DMS114 treated with DMSO at 0.1 percent for 48 hours (cell line): ENCODE measurements around the gene ATP2A3.
"Not testable (repeated sequence)": the region's sequence is repeated elsewhere in the genome, so short reads cannot be mapped to it uniquely, and the experiment has no call there.

Experiments
- DNase-seq: peaks from one replicate; lab custom pipeline; 2025; ENCODE audit not compliant: unreplicated experiment; lab: John Stamatoyannopoulos, UW

The ATP2A3 gene

GRCh38 chr17:3991699-3992098 lies 27.5 kb upstream of the ATP2A3 start:
- DNase-seq, result not testable (repeated sequence)

- DNase-seq, result no peak
Measured at GRCh38 chr17:3990386-3991127, 26.3 kb upstream of the ATP2A3 start.

- no peak for DNase-seq
Measured at GRCh38 chr17:3989041-3989886, 25.0 kb upstream of the ATP2A3 start.

GRCh38 chr17:3988297-3989040 lies 24.2 kb upstream of the ATP2A3 start:
- no peak for DNase-seq

- DNase-seq, result no peak
Measured at GRCh38 chr17:3986939-3987335, 22.7 kb upstream of the ATP2A3 start.

- no peak for DNase-seq
Measured at GRCh38 chr17:3986270-3986938, 22.2 kb upstream of the ATP2A3 start.

GRCh38 chr17:3985846-3986245 lies 21.6 kb upstream of the ATP2A3 start:
- no peak for DNase-seq

GRCh38 chr17:3983606-3984484 lies 19.6 kb upstream of the ATP2A3 start:
- DNase-seq, result no peak

GRCh38 chr17:3982541-3983017 lies 18.3 kb upstream of the ATP2A3 start:
- no peak for DNase-seq

GRCh38 chr17:3982113-3982512 lies 17.9 kb upstream of the ATP2A3 start:
- no peak for DNase-seq

- no peak for DNase-seq
Measured at GRCh38 chr17:3981455-3981854, 17.2 kb upstream of the ATP2A3 start.

GRCh38 chr17:3980381-3981014 lies 16.3 kb upstream of the ATP2A3 start:
- DNase-seq, result no peak

- DNase-seq, result no peak
Measured at GRCh38 chr17:3979290-3979611, 15.0 kb upstream of the ATP2A3 start.

GRCh38 chr17:3978421-3979289 lies 14.4 kb upstream of the ATP2A3 start:
- no peak for DNase-seq

- DNase-seq, result no peak
Measured at GRCh38 chr17:3977387-3977786, 13.2 kb upstream of the ATP2A3 start.

- DNase-seq, result no peak
Measured at GRCh38 chr17:3976675-3977171, 12.5 kb upstream of the ATP2A3 start.

- DNase-seq, result no peak
Measured at GRCh38 chr17:3974980-3975379, 10.7 kb upstream of the ATP2A3 start.

- DNase-seq, result no peak
Measured at GRCh38 chr17:3974138-3974687, 10.0 kb upstream of the ATP2A3 start.
